NCI-H460 (cell line): ENCODE measurements around the gene AFAP1. TPM values are rescaled to one million over a fixed set of nuclear protein-coding genes. Genes with fewer than 3 reads are reported as not detected.

Source experiments
- DNase-seq: peaks from one replicate; pipeline ENCODE4 v3.0.0-alpha.2; 2016; ENCODE audit warnings: low read depth; ENCODE audit errors: extremely low read depth
- total RNA-seq: library from RNA; depleted of rRNA; stranded (reverse); fragments of >200 nt; shearing (Covaris generic); gene quantifications from 2 replicates; pipeline ENCODE4 v1.2.3, GENCODE V29; 2014

Gene AFAP1
- total RNA-seq, 1 experiment from 2014 or later = 29.8 TPM

GRCh38 chr4:7747062-7747385 is 192.6 kb downstream of the AFAP1 start:
- DNase-seq = no peak

GRCh38 chr4:7746351-7747061 is 193.2 kb downstream of the AFAP1 start:
- DNase-seq = no peak

GRCh38 chr4:7745301-7745885 is 194.3 kb downstream of the AFAP1 start:
- no peak for DNase-seq

GRCh38 chr4:7744142-7744804 is 195.4 kb downstream of the AFAP1 start:
- DNase-seq = no peak

- no peak for DNase-seq
Measured at GRCh38 chr4:7742807-7743280, 196.8 kb downstream of the AFAP1 start.

- DNase-seq = no peak
Measured at GRCh38 chr4:7741946-7742806, 197.5 kb downstream of the AFAP1 start.

GRCh38 chr4:7740866-7741525 is 198.7 kb downstream of the AFAP1 start:
- DNase-seq = no peak

- DNase-seq = no peak
Measured at GRCh38 chr4:7739918-7740865, 199.5 kb downstream of the AFAP1 start.

GRCh38 chr4:7739077-7739917 is 200.4 kb downstream of the AFAP1 start:
- no peak for DNase-seq

- no peak for DNase-seq
Measured at GRCh38 chr4:7738458-7739076, 201.1 kb downstream of the AFAP1 start.

- DNase-seq = no peak
Measured at GRCh38 chr4:7737752-7738457, 201.8 kb downstream of the AFAP1 start.

- no peak for DNase-seq
Measured at GRCh38 chr4:7737268-7737645, 202.4 kb downstream of the AFAP1 start.

GRCh38 chr4:7736436-7737267 is 203.0 kb downstream of the AFAP1 start:
- no peak for DNase-seq

GRCh38 chr4:7735961-7736360 is 203.7 kb downstream of the AFAP1 start:
- no peak for DNase-seq

- DNase-seq = no peak
Measured at GRCh38 chr4:7735395-7735794, 204.3 kb downstream of the AFAP1 start.

GRCh38 chr4:7734651-7735260 is 204.9 kb downstream of the AFAP1 start:
- no peak for DNase-seq
